ENCODE data around the gene LUZP1. TPM values are rescaled to one million over a fixed set of nuclear protein-coding genes. Genes with fewer than 3 reads are reported as not detected.

Gene LUZP1
- total and polyA plus RNA-seq, 10 donors, result 1.7 to 51.6 (median 31.6) TPM

- Histone ChIP-seq H3K27ac (no peak overlapping the region), H3K4me1 (peaks cover 35 to 98% (median 77%) of the 10 kb centered on the region in 6 donors), H3K27me3 (replicated peaks in 1 of 7) (no peaks in the 10 kb centered on the region), H3K9me3 (no peaks in the 10 kb centered on the region), H3K36me3 (no peaks in the 10 kb centered on the region), H3K4me3 (no peak overlapping the region)
- 78 to 89% (median 85%) methylated on average over 6 of the region's 6 CpGs for WGBS, 5 donors
- TF ChIP-seq POLR2AphosphoS5 (IDR thresholded peaks at IDR 0.05), result no peak
- TF ChIP-seq POLR2A (IDR thresholded peaks at IDR 0.05), result no peak
- intact Hi-C loops (cut with DNase I; ENCODE audit: low total_unique reads), result no loop called here
- no peak for DNase-seq
Measured at GRCh38 chr1:23116216-23116836, 52.3 kb downstream of the LUZP1 start.

DNA sequence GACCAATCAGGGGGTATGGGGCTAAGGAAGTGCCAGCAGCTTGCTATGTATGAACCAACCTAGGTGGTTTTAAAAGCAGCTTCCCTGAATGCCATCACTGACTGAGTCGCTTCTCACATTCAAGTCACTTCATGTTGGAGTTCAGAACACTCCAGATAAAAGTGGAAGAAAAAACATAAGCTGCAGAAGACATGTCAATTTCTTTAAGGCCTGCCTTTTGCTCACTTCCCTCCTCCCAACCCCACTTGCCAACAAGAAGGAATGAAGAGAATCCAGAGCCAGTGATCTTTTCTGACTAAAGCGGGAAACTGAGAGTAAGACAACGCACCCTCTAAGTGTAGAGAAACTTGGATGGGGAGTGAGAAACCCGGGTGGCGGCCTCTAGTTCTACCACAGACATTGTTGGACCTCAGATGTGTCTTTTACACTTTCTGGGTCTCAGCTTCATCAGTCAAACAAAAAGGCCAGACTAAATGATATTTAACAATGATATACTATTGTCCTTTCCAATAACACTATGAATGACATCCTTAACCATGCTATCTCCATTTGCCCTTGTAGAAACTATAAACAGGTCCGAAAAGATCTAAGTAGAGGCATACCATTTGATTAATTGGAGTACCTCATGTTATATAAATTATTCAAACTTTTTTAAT, 54.1 kb downstream of the LUZP1 start:
- Histone ChIP-seq H3K4me1 (peaks cover 28 to 99% (median 71%) of the 10 kb centered on the region in 6 donors), H3K27ac (peak overlapping the region in 6 of 8 donors; percentile 7 to 53 (median 34)), H3K4me3 (no peak overlapping the region), H3K27me3 (replicated peaks in 1 of 7) (no peaks in the 10 kb centered on the region), H3K36me3 (no peaks in the 10 kb centered on the region), H3K9me3 (no peaks in the 10 kb centered on the region)
- intact Hi-C loops (cut with DNase I; ENCODE audit: low total_unique reads), result loop anchor here (5.0 kb wide), 1 partner anchor 53 kb away; the partner anchor contains the start of gene LUZP1
- TF ChIP-seq POLR2AphosphoS5 (IDR thresholded peaks at IDR 0.05) (no peak), CTCF (IDR thresholded peaks at IDR 0.05 in 8 of 11, conservative IDR thresholded peaks at IDR 0.05 in 3 of 11) (no peak), POLR2A (IDR thresholded peaks at IDR 0.05) (no peak)
- no peak for DNase-seq
- 70 to 82% (median 75%) methylated on average over 6 of the region's 6 CpGs for WGBS, 5 donors

- no peak for DNase-seq
- H3K36me3 ChIP-seq, result peaks cover 0 to 22% (median 9%) of the 10 kb centered on the region in 6 donors
- H3K4me1 ChIP-seq, result peaks cover 28 to 77% (median 54%) of the 10 kb centered on the region in 6 donors
- intact Hi-C loops (cut with DNase I; ENCODE audit: low total_unique reads), result loop anchor here (5.0 kb wide), 1 partner anchor 55 kb away; the partner anchor contains the start of gene LUZP1
- WGBS, 5 donors, result 72 to 86% (median 77%) methylated on average over 6 of the region's 6 CpGs
- peak overlapping the region in 4 of 8 donors; percentile 6 to 39 (median 24) for H3K27ac ChIP-seq
- H3K9me3 ChIP-seq, result no peaks in the 10 kb centered on the region
- no peak overlapping the region for H3K4me3 ChIP-seq
- TF ChIP-seq POLR2AphosphoS5 (IDR thresholded peaks at IDR 0.05), result no peak
- no peak for TF ChIP-seq POLR2A (IDR thresholded peaks at IDR 0.05)
- no peak for TF ChIP-seq CTCF (IDR thresholded peaks at IDR 0.05 in 8 of 11, conservative IDR thresholded peaks at IDR 0.05 in 3 of 11)
- H3K27me3 ChIP-seq (replicated peaks in 1 of 7), result no peaks in the 10 kb centered on the region
Measured at GRCh38 chr1:23111600-23112535, 56.8 kb downstream of the LUZP1 start.

GRCh38 chr1:23110391-23110790, 58.3 kb downstream of the LUZP1 start:
- TF ChIP-seq POLR2AphosphoS5 (IDR thresholded peaks at IDR 0.05) (no peak), CTCF (IDR thresholded peaks at IDR 0.05 in 8 of 11, conservative IDR thresholded peaks at IDR 0.05 in 3 of 11) (no peak), POLR2A (IDR thresholded peaks at IDR 0.05) (no peak)
- DNase-seq, result no peak
- Histone ChIP-seq H3K27ac (peak overlapping the region in 1 of 8 donors; percentile 11), H3K9me3 (no peaks in the 10 kb centered on the region), H3K4me3 (no peak overlapping the region), H3K36me3 (peaks cover 0 to 36% (median 9%) of the 10 kb centered on the region in 6 donors), H3K4me1 (peaks cover 24 to 62% (median 43%) of the 10 kb centered on the region in 6 donors), H3K27me3 (replicated peaks in 1 of 7) (no peaks in the 10 kb centered on the region)
- 96 to 98% (median 98%) methylated on average over 5 of the region's 5 CpGs for WGBS, 5 donors
- intact Hi-C loops (cut with DNase I; ENCODE audit: low total_unique reads), result loop anchor here (5.0 kb wide), 1 partner anchor 57 kb away; the partner anchor contains the start of gene LUZP1
